Measurements from ENCODE around the gene TWSG1.

- TF ChIP-seq CTCF (IDR thresholded peaks at IDR 0.05; ENCODE audit: insufficient read depth, low read length): no peak
- no peak for TF ChIP-seq GABPA (IDR thresholded peaks at IDR 0.05; ENCODE audit: low read depth)
- TF ChIP-seq SPI1 (IDR thresholded peaks at IDR 0.05; ENCODE audit: borderline replicate concordance, low read depth): no peak
Measured at GRCh38 chr18:9287036-9287435, 47.5 kb upstream of the TWSG1 start.
